Astrocyte (in vitro differentiated cells and primary cell): Measurements from ENCODE around the gene GINS2. TPM values are rescaled to one million over a fixed set of nuclear protein-coding genes. Genes with fewer than 3 reads are reported as not detected.

Experiments used
- DNase-seq: peaks from one replicate; pipeline ENCODE4 v3.0.0-alpha.2; 2010; ENCODE audit warnings: low read depth
- FAIRE-seq: peaks from 2 replicates; lab custom pipeline; 2011; peaks lifted over from hg19 to GRCh38; lab: Jason Lieb, UNC
- H2AFZ ChIP-seq: 2 replicates; pipeline ENCODE4 v1.6.0; 2012; ENCODE audit warnings: low read depth, low read length, inconsistent platforms
- H3K27ac ChIP-seq: 2 replicates; pipeline ENCODE4 v1.5.1; 2011; ENCODE audit warnings: low read depth, low read length, inconsistent platforms
- H3K27me3 ChIP-seq: 2 replicates; pipeline ENCODE4 v1.6.0; 2011; ENCODE audit warnings: low read length, inconsistent platforms; ENCODE audit not compliant: insufficient read depth
- H3K36me3 ChIP-seq: 2 replicates; pipeline ENCODE4 v1.5.1; 2011; ENCODE audit warnings: low read length, inconsistent platforms; ENCODE audit not compliant: insufficient read depth
- H3K4me1 ChIP-seq: 2 replicates; pipeline ENCODE4 v1.5.1; 2011; ENCODE audit warnings: low read length, inconsistent platforms; ENCODE audit not compliant: insufficient read depth
- H3K4me2 ChIP-seq: 2 replicates; pipeline ENCODE4 v1.6.0; 2012; ENCODE audit warnings: low read length, inconsistent platforms
- H3K4me3 ChIP-seq: 2 replicates; pipeline ENCODE4 v1.5.1; 2011; ENCODE audit warnings: low read depth, mild to moderate bottlenecking, low read length, inconsistent platforms; ENCODE audit not compliant: insufficient read depth
- H3K79me2 ChIP-seq: 2 replicates; pipeline ENCODE4 v1.6.0; 2012; ENCODE audit warnings: mild to moderate bottlenecking, low read length, inconsistent platforms; ENCODE audit not compliant: insufficient read depth
- H3K9ac ChIP-seq: 2 replicates; pipeline ENCODE4 v1.6.0; 2012; ENCODE audit warnings: mild to moderate bottlenecking, low read length, inconsistent platforms
- H3K9me3 ChIP-seq: 2 replicates; pipeline ENCODE4 v1.5.1; 2012; ENCODE audit warnings: low read depth, mild to moderate bottlenecking, low read length, inconsistent platforms; ENCODE audit not compliant: insufficient read depth
- H4K20me1 ChIP-seq: 2 replicates; pipeline ENCODE4 v1.6.0; 2012; ENCODE audit warnings: low read length, inconsistent platforms; ENCODE audit not compliant: insufficient read depth
- H3K27ac Mint-ChIP-seq: one replicate; pipeline ENCODE4 v1.8.0; 2021; ENCODE audit warnings: mild to moderate bottlenecking, mixed read lengths; ENCODE audit not compliant: unreplicated experiment
- H3K27me3 Mint-ChIP-seq: one replicate; pipeline ENCODE4 v1.8.0; 2021; ENCODE audit warnings: low read depth, mixed read lengths; ENCODE audit not compliant: unreplicated experiment
- H3K36me3 Mint-ChIP-seq: one replicate; pipeline ENCODE4 v1.8.0; 2021; ENCODE audit warnings: low read depth, mixed read lengths; ENCODE audit not compliant: unreplicated experiment
- H3K4me1 Mint-ChIP-seq: one replicate; pipeline ENCODE4 v1.8.0; 2021; ENCODE audit warnings: low read depth, mixed read lengths; ENCODE audit not compliant: unreplicated experiment
- H3K4me3 Mint-ChIP-seq: one replicate; pipeline ENCODE4 v1.8.0; 2021; ENCODE audit warnings: mild to moderate bottlenecking, moderate library complexity, mixed read lengths; ENCODE audit not compliant: unreplicated experiment
- H3K9me3 Mint-ChIP-seq: one replicate; pipeline ENCODE4 v1.8.0; 2021; ENCODE audit warnings: mild to moderate bottlenecking, mixed read lengths; ENCODE audit not compliant: unreplicated experiment
- CTCF ChIP-seq: IDR thresholded peaks from 2 replicates; pipeline ENCODE4 v1.5.1; 2011; ENCODE audit warnings: low read depth, mild to moderate bottlenecking, inconsistent platforms, low read length, moderate library complexity; ENCODE audit not compliant: insufficient read depth
- EZH2 ChIP-seq: IDR thresholded peaks from 2 replicates; pipeline ENCODE4 v1.6.1; 2012; ENCODE audit warnings: mild to moderate bottlenecking, low read length, inconsistent platforms; ENCODE audit not compliant: insufficient read depth
- total RNA-seq: library from RNA; stranded (reverse); gene quantifications from 2 replicates; pipeline ENCODE4 v1.2.1, GENCODE V29; 2021

The GINS2 gene
- total RNA-seq, 1 donor from 2014 or later: 3.4 TPM

DNA sequence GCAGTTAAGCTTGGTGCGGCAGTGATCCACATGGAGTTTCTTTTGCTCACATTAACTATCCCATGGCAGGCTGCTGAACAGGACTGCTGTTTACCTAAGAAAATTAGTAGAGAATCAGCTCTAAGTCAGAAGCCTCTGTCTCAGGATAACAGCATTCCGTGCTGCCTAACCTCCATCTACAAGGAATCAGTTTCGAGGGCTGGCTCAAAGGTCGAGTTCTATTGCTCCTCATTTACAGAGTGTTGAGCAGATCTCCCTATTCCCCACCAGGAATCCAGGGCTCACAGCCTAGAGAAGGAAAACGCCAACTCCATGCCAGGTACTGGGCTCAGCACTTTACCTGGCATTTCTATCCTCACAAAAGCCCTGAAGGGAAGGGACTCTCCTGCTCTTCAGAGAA, 9.9 kb downstream of the GINS2 start:
- H3K4me3 ChIP-seq: no peak overlapping the region

GRCh38 chr16:85678016-85678415, 10.7 kb downstream of the GINS2 start:
- Histone ChIP-seq H2AFZ (no peak overlapping the region), H4K20me1 (peaks cover 5% of the 10 kb centered on the region), H3K9me3 (no peaks in the 10 kb centered on the region), H3K4me3 (no peak overlapping the region), H3K4me1 (peaks cover 11% of the 10 kb centered on the region), H3K27me3 (no peaks in the 10 kb centered on the region), H3K36me3 (peaks cover 19% of the 10 kb centered on the region), H3K27ac (no peak overlapping the region), H3K79me2 (no peaks in the 10 kb centered on the region), H3K9ac (no peak overlapping the region), H3K4me2 (no peak overlapping the region)
- DNase-seq (no peak), FAIRE-seq (no peak)
- H3K27me3 Mint-ChIP-seq: peaks cover 4% of the 10 kb centered on the region
- no peak for TF ChIP-seq CTCF
- no peaks in the 10 kb centered on the region for H3K4me1 Mint-ChIP-seq
- no peaks in the 10 kb centered on the region for H3K9me3 Mint-ChIP-seq
- no peak overlapping the region for H3K4me3 Mint-ChIP-seq
- H3K27ac Mint-ChIP-seq: no peak overlapping the region
- H3K36me3 Mint-ChIP-seq: peaks cover 2% of the 10 kb centered on the region

More for the DNA sequence above, 9.9 kb downstream of the GINS2 start:
- peaks cover 2% of the 10 kb centered on the region for H3K36me3 Mint-ChIP-seq
- H3K4me1 ChIP-seq: peaks cover 7% of the 10 kb centered on the region
- no peak overlapping the region for H2AFZ ChIP-seq
- no peak overlapping the region for H3K27ac Mint-ChIP-seq
- no peak overlapping the region for H3K4me2 ChIP-seq
- H3K36me3 ChIP-seq: peaks cover 19% of the 10 kb centered on the region
- H4K20me1 ChIP-seq: peaks cover 8% of the 10 kb centered on the region
- H3K27me3 ChIP-seq: no peaks in the 10 kb centered on the region
- H3K4me3 Mint-ChIP-seq: no peak overlapping the region
- H3K9me3 ChIP-seq: no peaks in the 10 kb centered on the region
- H3K79me2 ChIP-seq: no peaks in the 10 kb centered on the region
- FAIRE-seq (no peak), DNase-seq (no peak)
- H3K9me3 Mint-ChIP-seq: no peaks in the 10 kb centered on the region
- no peak for TF ChIP-seq CTCF
- TF ChIP-seq EZH2: no peak
- no peaks in the 10 kb centered on the region for H3K4me1 Mint-ChIP-seq
- no peak overlapping the region for H3K27ac ChIP-seq
- no peak overlapping the region for H3K9ac ChIP-seq
- peaks cover 11% of the 10 kb centered on the region for H3K27me3 Mint-ChIP-seq

GRCh38 chr16:85677383-85677967, 11.3 kb downstream of the GINS2 start:
- Histone ChIP-seq H3K4me3 (no peak overlapping the region), H3K79me2 (no peaks in the 10 kb centered on the region), H2AFZ (no peak overlapping the region), H3K36me3 (peaks cover 19% of the 10 kb centered on the region), H3K9me3 (no peaks in the 10 kb centered on the region), H3K4me2 (no peak overlapping the region), H3K4me1 (peaks cover 11% of the 10 kb centered on the region), H4K20me1 (peaks cover 9% of the 10 kb centered on the region), H3K27ac (no peak overlapping the region), H3K9ac (no peak overlapping the region), H3K27me3 (no peaks in the 10 kb centered on the region)
- DNase-seq (no peak), FAIRE-seq (no peak)
- H3K9me3 Mint-ChIP-seq: no peaks in the 10 kb centered on the region
- no peak overlapping the region for H3K4me3 Mint-ChIP-seq
- H3K36me3 Mint-ChIP-seq: peaks cover 6% of the 10 kb centered on the region
- no peak overlapping the region for H3K27ac Mint-ChIP-seq
- no peaks in the 10 kb centered on the region for H3K27me3 Mint-ChIP-seq
- TF ChIP-seq CTCF: no peak
- no peak for TF ChIP-seq EZH2
- no peaks in the 10 kb centered on the region for H3K4me1 Mint-ChIP-seq
